ENCODE measurements around the gene CYBB. TPM values are rescaled to one million over a fixed set of nuclear protein-coding genes. Genes with fewer than 3 reads are reported as not detected.

Gene CYBB
- total RNA-seq = 100 to 1,000 TPM in 1 of 10 donors, 10 to 100 TPM in 3, 1 to 10 TPM in 6; 4.8 to 106 (median 8.1) TPM
- 1 to 10 TPM; 1.9 to 2.3 TPM for polyA plus RNA-seq
- long read RNA-seq, donor 1, partial matches to known transcripts = 1 of 3 reads
- long read RNA-seq, donor 1, other reads (novel, unspliced or antisense) = 2 of 3 reads
- long read RNA-seq, donor 2, partial matches to known transcripts = 0 of 2 reads
- long read RNA-seq, donor 2, other reads (novel, unspliced or antisense) = 2 of 2 reads
- long read RNA-seq, donor 3, partial matches to known transcripts = 2 of 2 reads
- long read RNA-seq, donor 3, other reads (novel, unspliced or antisense) = 0 of 2 reads

GRCh38 chrX:37779857-37780256, at the start of gene CYBB:
Gene CYBB, plus strand, starts transcription at chrX:37780059. Its CDS starts 19 bp downstream, at chrX:37780078.
- Histone ChIP-seq H3K9me3 (no peaks in the 10 kb centered on the region), H3K27me3 (peaks cover 0 to 3% (median 0%) of the 10 kb centered on the region in 7 donors), H3K27ac (peak within 1 kb of the TSS in 1 of 10 donors; percentile 57), H3K36me3 (no peaks in the 10 kb centered on the region), H3K4me3 (peak within 1 kb of the TSS in 4 of 10 donors; percentile 1 to 43 (median 20)), H3K4me1 (peaks cover 0 to 15% (median 0%) of the 10 kb centered on the region in 9 donors)
- ATAC-seq = no peak
- TF ChIP-seq CTCF (IDR thresholded peaks at IDR 0.05) = no peak
- intact Hi-C loops (cut with DNase I) = no loop called here
- no peak for DNase-seq
- WGBS, 2 donors = 33 to 44% methylated on average over 2 of the region's 2 CpGs

- WGBS, 2 donors = 26% methylated on average over 3 of the region's 3 CpGs
- Histone ChIP-seq H3K27me3 (peaks cover 0 to 11% (median 0%) of the 10 kb centered on the region in 7 donors), H3K4me1 (peaks cover 0 to 16% (median 0%) of the 10 kb centered on the region in 9 donors), H3K4me3 (no peak overlapping the region), H3K9me3 (no peaks in the 10 kb centered on the region), H3K27ac (peak overlapping the region in 1 of 10 donors; percentile 35), H3K36me3 (no peaks in the 10 kb centered on the region)
- ATAC-seq (peak in 7 of 8 donors; percentile 38 to 78 (median 57)), DNase-seq (peak; percentile 53 to 59)
- peak; percentile 30 to 82 (median 68) for TF ChIP-seq CTCF (IDR thresholded peaks at IDR 0.05)
- intact Hi-C loops (cut with DNase I) = loop anchor here in 9 of 10 donors (1.0 to 10.0 kb wide), 6 partner anchors 79 to 422 kb away; no protein-coding TSS in a partner anchor
These were observed 34.5 kb upstream of the CYBB start for GRCh38 chrX:37745354-37745753.

- Histone ChIP-seq H3K36me3 (no peaks in the 10 kb centered on the region), H3K27ac (peak overlapping the region in 1 of 10 donors; percentile 35), H3K4me3 (no peak overlapping the region), H3K9me3 (no peaks in the 10 kb centered on the region), H3K27me3 (peaks cover 0 to 11% (median 0%) of the 10 kb centered on the region in 7 donors), H3K4me1 (peaks cover 0 to 16% (median 0%) of the 10 kb centered on the region in 9 donors)
- TF ChIP-seq CTCF (IDR thresholded peaks at IDR 0.05) = no peak
- WGBS, 2 donors = 94 to 100% methylated on average over 1 of the region's 1 CpG
- ATAC-seq (no peak), DNase-seq (no peak)
- intact Hi-C loops (cut with DNase I) = loop anchor here in 9 of 10 donors (1.0 to 10.0 kb wide), 6 partner anchors 79 to 421 kb away; no protein-coding TSS in a partner anchor
These were observed 34.0 kb upstream of the CYBB start for GRCh38 chrX:37745835-37746217.

GRCh38 chrX:37746218-37746941, 33.5 kb upstream of the CYBB start:
- peak in 2 of 8 donors; percentile 48 to 52 for ATAC-seq
- no peak overlapping the region for H3K4me3 ChIP-seq
- H3K9me3 ChIP-seq = no peaks in the 10 kb centered on the region
- no peaks in the 10 kb centered on the region for H3K36me3 ChIP-seq
- TF ChIP-seq CTCF (IDR thresholded peaks at IDR 0.05) = no peak
- H3K27me3 ChIP-seq = peaks cover 0 to 11% (median 0%) of the 10 kb centered on the region in 7 donors
- intact Hi-C loops (cut with DNase I) = loop anchor here in 8 of 10 donors (5.0 to 10.0 kb wide), 4 partner anchors 78 to 421 kb away; no protein-coding TSS in a partner anchor
- no peak for DNase-seq
- peaks cover 0 to 16% (median 0%) of the 10 kb centered on the region in 9 donors for H3K4me1 ChIP-seq
- WGBS, 2 donors = 80 to 87% methylated on average over 7 of the region's 7 CpGs
- peak overlapping the region in 1 of 10 donors; percentile 35 for H3K27ac ChIP-seq

Data from heart right ventricle (tissue), 16 donors.